Vagina (tissue), 2 donors: ENCODE data around the gene SKA1. TPM values are rescaled to one million over a fixed set of nuclear protein-coding genes. Genes with fewer than 3 reads are reported as not detected.

Experiments
- DNase-seq, 2 donors: peaks; one replicate each; pipeline ENCODE4 v3.0.0-alpha.2; 2017; ENCODE audit errors: extremely low spot score in 2 of 2
- H3K27ac ChIP-seq: fragments of 200-600 bp; sonication (generic); one replicate; pipeline ENCODE4 v1.5.1; 2019
- H3K27me3 ChIP-seq: fragments of 200-600 bp; sonication (generic); one replicate; pipeline ENCODE4 v1.5.1; 2019
- H3K36me3 ChIP-seq, 2 donors: fragments of 200-600 bp; sonication (generic); one replicate each; pipeline ENCODE4 v1.5.1; 2017 to 2019
- H3K4me1 ChIP-seq: fragments of 200-600 bp; sonication (generic); one replicate; pipeline ENCODE4 v1.5.1; 2019
- H3K4me3 ChIP-seq, 2 donors: fragments of 200-600 bp; sonication (generic); 1 replicate in 1 of 2; 2 replicates in 1 of 2; pipeline ENCODE4 v1.5.1; 2016 to 2019
- H3K9me3 ChIP-seq: fragments of 200-600 bp; sonication (generic); one replicate; pipeline ENCODE4 v1.5.1; 2019
- CTCF ChIP-seq, 3 experiments: fragments of 450-650 bp in 2 of 3; fragments of 200-600 bp in 1 of 3; sonication (generic) in 1 of 3; IDR thresholded peaks; one replicate each; pipeline ENCODE4 v1.5.1; 2017 to 2019; ENCODE audit warnings: antibody characterized with exemption in 3 of 3, mild to moderate bottlenecking in 2 of 3, moderate library complexity in 2 of 3
- POLR2A ChIP-seq, 2 donors: fragments of 450-650 bp; IDR thresholded peaks; one replicate each; pipeline ENCODE4 v1.6.1; 2017; ENCODE audit warnings: antibody characterized with exemption in 2 of 2, mild to moderate bottlenecking in 2 of 2, moderate library complexity in 2 of 2
- POLR2AphosphoS5 ChIP-seq, 2 donors: sonication (generic); formaldehyde crosslinking; IDR thresholded peaks; one replicate each; pipeline ENCODE4 v1.9.0; 2017; ENCODE audit warnings: antibody characterized with exemption in 2 of 2, mild to moderate bottlenecking in 2 of 2, low read depth in 1 of 2; ENCODE audit not compliant: insufficient read depth in 1 of 2
- intact Hi-C: fragments of 100-400 bp; cut with DNase I; formaldehyde crosslinking; loops from one replicate; pipeline ENCODE4 v1.15.1; 2023
- total RNA-seq: library from RNA; depleted of rRNA; stranded (reverse); fragments of >200 nt; gene quantifications from one replicate; pipeline ENCODE4 v1.2.3, GENCODE V29; 2016

The SKA1 gene
- total RNA-seq, 1 donor from 2014 or later: 0.74 TPM

DNA sequence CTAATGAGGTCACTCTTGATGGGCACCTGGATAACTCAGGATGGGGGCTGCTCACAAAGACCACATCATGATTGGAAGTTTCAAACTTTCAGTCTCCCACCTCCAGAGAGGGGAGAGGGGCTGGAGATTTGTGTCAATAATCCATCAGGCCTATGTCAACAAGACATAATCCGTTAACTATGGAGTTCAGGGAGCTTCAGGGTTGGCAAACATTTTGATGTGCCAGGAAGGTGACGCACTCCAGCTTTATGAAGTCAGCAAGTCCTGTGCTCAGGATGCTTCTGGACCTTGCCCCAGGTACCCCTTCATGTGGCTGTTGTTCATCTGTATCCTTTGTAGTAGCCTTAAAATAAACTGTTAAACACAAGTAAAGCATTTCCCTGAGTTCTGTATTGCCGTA is 19.0 kb downstream of the SKA1 start:
- H3K36me3 ChIP-seq: no peaks in the 10 kb centered on the region
- TF ChIP-seq CTCF (IDR thresholded peaks at IDR 0.05) (no peak), POLR2A (IDR thresholded peaks at IDR 0.05) (no peak), POLR2AphosphoS5 (IDR thresholded peaks at IDR 0.05; ENCODE audit: insufficient read depth in 1 of 2, low read depth in 1 of 2) (no peak)
- H3K27me3 ChIP-seq: no peaks in the 10 kb centered on the region
- intact Hi-C loops: no loop called here
- H3K4me1 ChIP-seq: no peaks in the 10 kb centered on the region
- H3K27ac ChIP-seq: no peak overlapping the region
- no peaks in the 10 kb centered on the region for H3K9me3 ChIP-seq
- DNase-seq: no peak
- no peak overlapping the region for H3K4me3 ChIP-seq

DNA sequence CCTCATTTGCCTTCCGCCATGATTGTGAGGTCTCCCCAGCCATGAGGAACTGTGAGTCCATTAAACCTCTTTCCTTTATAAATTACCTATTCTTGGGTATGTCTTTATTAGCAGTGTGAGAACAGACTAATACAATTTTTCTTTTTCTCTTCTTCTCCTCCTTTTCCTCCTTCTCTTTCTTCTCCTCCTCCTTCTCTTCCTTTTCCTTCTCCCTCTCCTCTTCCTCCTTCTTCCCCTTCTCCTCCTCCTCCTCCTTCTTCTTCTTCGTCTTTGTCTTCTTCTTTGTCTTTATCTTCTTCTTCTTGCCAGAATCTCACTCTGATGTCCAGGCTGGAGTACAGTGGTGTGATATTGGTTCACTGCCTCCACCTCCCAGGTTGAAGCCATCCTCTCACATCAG is 20.2 kb downstream of the SKA1 start:
- Histone ChIP-seq H3K27ac (no peak overlapping the region), H3K36me3 (no peaks in the 10 kb centered on the region), H3K4me1 (no peaks in the 10 kb centered on the region), H3K9me3 (no peaks in the 10 kb centered on the region), H3K4me3 (no peak overlapping the region), H3K27me3 (no peaks in the 10 kb centered on the region)
- intact Hi-C loops: no loop called here
- no peak for DNase-seq
- TF ChIP-seq POLR2A (IDR thresholded peaks at IDR 0.05): no peak
- TF ChIP-seq CTCF (IDR thresholded peaks at IDR 0.05): no peak
- no peak for TF ChIP-seq POLR2AphosphoS5 (IDR thresholded peaks at IDR 0.05; ENCODE audit: insufficient read depth in 1 of 2, low read depth in 1 of 2)

DNA sequence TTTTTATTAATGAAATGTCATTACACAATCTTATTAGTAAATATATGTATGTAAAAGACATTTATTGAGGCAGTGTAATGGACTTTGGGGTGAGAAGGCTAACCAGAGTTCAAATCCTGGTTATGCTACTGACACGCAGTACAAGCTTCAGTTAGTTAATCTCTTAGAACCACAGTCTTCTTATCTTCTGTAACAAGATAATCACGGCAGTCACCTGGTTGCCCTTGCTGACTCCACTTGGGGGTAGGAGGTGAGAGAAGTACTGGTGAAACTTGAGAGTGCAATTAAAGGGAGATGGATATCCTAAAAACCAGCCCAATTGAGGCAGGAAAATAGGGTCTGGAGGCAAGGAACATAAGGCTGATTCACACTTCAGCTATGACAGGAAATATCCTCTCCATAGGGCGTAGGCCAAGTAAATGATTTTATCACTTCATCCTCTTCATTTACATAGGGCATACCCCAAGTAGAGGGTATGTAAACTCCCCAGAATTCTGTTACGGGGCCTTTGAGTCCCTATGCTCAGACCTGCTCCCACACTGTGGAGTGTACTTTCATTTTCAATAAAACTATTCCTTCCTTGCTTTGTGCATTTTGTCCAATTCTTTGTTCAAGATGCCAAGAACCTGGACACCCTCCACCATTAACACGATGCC is 21.3 kb downstream of the SKA1 start:
- Histone ChIP-seq H3K9me3 (no peaks in the 10 kb centered on the region), H3K36me3 (no peaks in the 10 kb centered on the region), H3K4me1 (no peaks in the 10 kb centered on the region), H3K27me3 (no peaks in the 10 kb centered on the region), H3K27ac (no peak overlapping the region), H3K4me3 (no peak overlapping the region)
- no peak for TF ChIP-seq POLR2AphosphoS5 (IDR thresholded peaks at IDR 0.05; ENCODE audit: insufficient read depth in 1 of 2, low read depth in 1 of 2)
- TF ChIP-seq CTCF (IDR thresholded peaks at IDR 0.05): no peak
- no peak for TF ChIP-seq POLR2A (IDR thresholded peaks at IDR 0.05)
- intact Hi-C loops: no loop called here
- no peak for DNase-seq

DNA sequence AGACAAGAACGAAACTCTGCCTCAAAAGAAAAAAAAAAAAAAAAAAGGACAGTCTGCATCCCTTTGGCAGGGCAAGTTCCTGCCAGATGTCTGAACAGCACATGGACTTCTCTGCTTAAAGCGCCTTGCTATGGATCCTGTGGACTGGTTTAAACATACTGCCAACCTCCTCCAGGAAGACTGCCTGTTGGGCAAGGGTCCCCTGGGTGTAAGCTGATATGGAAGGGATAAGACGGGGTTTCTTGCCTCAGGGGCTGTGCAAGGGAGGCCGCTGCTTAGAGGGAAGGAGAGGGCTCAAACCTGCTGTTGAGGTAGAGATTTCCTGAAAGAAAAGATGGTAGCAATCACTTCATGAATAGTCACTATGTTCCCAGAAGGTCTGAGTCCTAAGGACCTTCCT is 22.2 kb downstream of the SKA1 start:
- Histone ChIP-seq H3K36me3 (no peaks in the 10 kb centered on the region), H3K27ac (no peak overlapping the region), H3K27me3 (no peaks in the 10 kb centered on the region), H3K9me3 (no peaks in the 10 kb centered on the region), H3K4me1 (peaks cover 4% of the 10 kb centered on the region), H3K4me3 (no peak overlapping the region)
- intact Hi-C loops: no loop called here
- DNase-seq: no peak
- TF ChIP-seq CTCF (IDR thresholded peaks at IDR 0.05): no peak
- TF ChIP-seq POLR2A (IDR thresholded peaks at IDR 0.05): no peak
- TF ChIP-seq POLR2AphosphoS5 (IDR thresholded peaks at IDR 0.05; ENCODE audit: insufficient read depth in 1 of 2, low read depth in 1 of 2): no peak

DNA sequence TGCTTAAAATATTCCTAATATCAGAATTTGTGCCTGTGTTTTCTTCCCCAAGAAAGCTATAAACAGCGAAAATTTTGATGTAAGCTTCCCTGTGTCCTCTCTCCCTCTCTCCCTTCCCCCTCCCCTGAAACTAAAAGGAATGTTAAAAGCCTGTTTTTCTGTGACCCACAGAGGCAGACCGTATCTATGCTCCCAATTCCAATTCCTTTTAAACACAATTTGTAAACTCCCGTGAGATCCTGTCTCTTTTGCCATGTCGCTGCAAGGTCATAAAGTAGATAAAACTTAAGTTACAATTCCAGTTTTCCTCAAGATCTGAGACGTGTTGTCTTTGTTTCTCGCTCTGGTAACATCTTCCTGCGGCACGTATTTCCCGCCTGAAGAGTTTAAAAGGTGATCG is 23.3 kb downstream of the SKA1 start:
- no peak for TF ChIP-seq CTCF (IDR thresholded peaks at IDR 0.05)
- TF ChIP-seq POLR2AphosphoS5 (IDR thresholded peaks at IDR 0.05; ENCODE audit: insufficient read depth in 1 of 2, low read depth in 1 of 2): no peak
- TF ChIP-seq POLR2A (IDR thresholded peaks at IDR 0.05): no peak
- H3K9me3 ChIP-seq: no peaks in the 10 kb centered on the region
- DNase-seq: no peak
- no peaks in the 10 kb centered on the region for H3K36me3 ChIP-seq
- H3K4me3 ChIP-seq: no peak overlapping the region
- no peaks in the 10 kb centered on the region for H3K27me3 ChIP-seq
- H3K27ac ChIP-seq: no peak overlapping the region
- intact Hi-C loops: no loop called here
- peaks cover 6% of the 10 kb centered on the region for H3K4me1 ChIP-seq
